PC-9 (cell line): ENCODE measurements around the gene FGF14. TPM values are rescaled to one million over a fixed set of nuclear protein-coding genes. Genes with fewer than 3 reads are reported as not detected.

Experiments
- BruUV-seq: library from RNA; stranded (reverse); fragments of 400-500 nt; replicated peaks from 2 replicates; lab custom pipeline; 2021; lab: Mats Ljungman, UMichigan
- CTCF ChIA-PET: fragments of 300-600 bp; sonication (Branson Sonifier 250); formaldehyde crosslinking; loops from one replicate; lab custom pipeline; 2022; ENCODE audit warnings: antibody characterized with exemption; lab: Charles Lee
- POLR2A ChIA-PET: fragments of 300-600 bp; sonication (Branson Sonifier 250); formaldehyde crosslinking; loops from one replicate; lab custom pipeline; 2022; ENCODE audit warnings: antibody characterized with exemption; ENCODE audit not compliant: unreplicated experiment; lab: Charles Lee
- DNase-seq, 2 experiments: peaks; one replicate each; pipeline versions ENCODE4 v3.0.0 to v3.0.0-alpha.2; 2015 to 2022; ENCODE audit warnings: mixed read lengths in 1 of 2
- H2AFZ ChIP-seq: fragments of 200-600 bp; sonication (generic); 2 replicates; pipeline ENCODE4 v1.8.1; 2017; ENCODE audit warnings: antibody characterized with exemption
- H3F3A ChIP-seq: fragments of 200-600 bp; sonication (generic); 2 replicates; pipeline ENCODE4 v1.8.1; 2017; ENCODE audit warnings: antibody characterized with exemption, mild to moderate bottlenecking, low read depth; ENCODE audit not compliant: insufficient read depth
- H3K27ac ChIP-seq: fragments of 200-600 bp; sonication (generic); 2 replicates; pipeline ENCODE4 v1.6.1; 2016; ENCODE audit warnings: mixed run types
- H3K27me3 ChIP-seq: fragments of 200-600 bp; sonication (generic); 2 replicates; pipeline ENCODE4 v1.6.1; 2016; ENCODE audit warnings: low read depth, mixed run types; ENCODE audit not compliant: insufficient read depth
- H3K36me3 ChIP-seq: fragments of 200-600 bp; sonication (generic); 2 replicates; pipeline ENCODE4 v1.6.1; 2016; ENCODE audit warnings: low read depth, mixed run types
- H3K4me1 ChIP-seq: fragments of 200-600 bp; sonication (generic); replicated peaks from 2 replicates; pipeline ENCODE4 v1.6.1; 2016; ENCODE audit warnings: mixed run types; ENCODE audit not compliant: insufficient read depth
- H3K4me2 ChIP-seq: fragments of 200-600 bp; sonication (generic); 2 replicates; pipeline ENCODE4 v1.6.1; 2017; ENCODE audit warnings: mixed run types
- H3K4me3 ChIP-seq: fragments of 200-600 bp; sonication (generic); 2 replicates; pipeline ENCODE4 v1.6.1; 2016; ENCODE audit warnings: mixed run types
- H3K79me2 ChIP-seq: fragments of 200-600 bp; sonication (generic); 2 replicates; pipeline ENCODE4 v1.6.1; 2017; ENCODE audit warnings: low read depth, mixed run types
- H3K9me2 ChIP-seq: fragments of 200-600 bp; sonication (generic); 2 replicates; pipeline ENCODE4 v1.8.1; 2017; ENCODE audit warnings: mild to moderate bottlenecking; ENCODE audit not compliant: insufficient read depth
- H3K9me3 ChIP-seq: fragments of 200-600 bp; sonication (generic); 2 replicates; pipeline ENCODE4 v1.8.1; 2016; ENCODE audit warnings: low read depth; ENCODE audit not compliant: insufficient read depth
- H4K20me1 ChIP-seq: fragments of 200-600 bp; sonication (generic); 2 replicates; pipeline ENCODE4 v1.8.1; 2017; ENCODE audit not compliant: insufficient read depth
- EZH2 ChIP-seq: fragments of 200-600 bp; sonication (generic); IDR thresholded peaks from 2 replicates; pipeline ENCODE4 v1.8.0; 2017; ENCODE audit warnings: antibody characterized with exemption, low read depth
- intact Hi-C: fragments of 100-400 bp; cut with micrococcal nuclease; formaldehyde crosslinking; loops from one replicate; pipeline ENCODE4 v1.10.0; 2022; ENCODE audit not compliant: unreplicated experiment
- total RNA-seq: library from RNA; stranded (reverse); gene quantifications from 2 replicates; pipeline ENCODE4 v1.2.3, GENCODE V29; 2021
- TF ChIP-seq, protein P1 (sequence below): fragments of 200-600 bp; sonication (generic); conservative IDR thresholded peaks from 2 replicates; pipeline ENCODE4 v1.6.1; 2017; ENCODE audit warnings: mixed run types, antibody characterized with exemption, mild to moderate bottlenecking, moderate library complexity

FGF14 gene
- total RNA-seq, 1 experiment from 2014 or later = not detected

DNA sequence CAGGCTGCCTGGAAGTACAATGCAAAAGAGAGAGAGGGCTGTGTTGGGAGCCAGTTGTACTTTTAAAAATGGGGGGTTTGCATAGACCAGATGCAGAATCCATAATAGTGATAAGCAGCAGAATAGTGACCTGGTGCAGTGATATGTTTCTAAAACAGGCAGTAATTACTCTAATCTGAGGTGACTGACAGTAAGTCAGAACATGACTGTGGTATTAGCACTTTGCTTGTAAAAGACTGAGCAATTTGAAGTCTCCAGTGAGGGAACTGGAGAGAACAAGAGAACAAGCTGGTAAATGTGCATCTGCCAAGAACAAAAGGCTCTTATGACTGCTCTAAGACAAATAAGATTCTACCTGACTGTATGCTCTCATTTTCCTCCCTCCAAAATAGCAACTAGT lies 565.9 kb downstream of the FGF14 start:
- Histone ChIP-seq H2AFZ (no peak overlapping the region), H3K4me1 (no peaks in the 10 kb centered on the region), H3K27me3 (peaks cover 42% of the 10 kb centered on the region), H3K27ac (no peak overlapping the region), H3K36me3 (no peaks in the 10 kb centered on the region), H3K9me3 (no peaks in the 10 kb centered on the region), H3K79me2 (no peaks in the 10 kb centered on the region), H3K9me2 (no peaks in the 10 kb centered on the region), H3K4me3 (no peak overlapping the region), H3F3A (no peaks in the 10 kb centered on the region), H4K20me1 (no peaks in the 10 kb centered on the region), H3K4me2 (no peak overlapping the region)
- intact Hi-C loops = no loop called here
- POLR2A ChIA-PET = no interaction called here
- no peak for DNase-seq
- CTCF ChIA-PET = no interaction called here
- no peak for TF ChIP-seq EZH2
- TF ChIP-seq, protein P1, sequence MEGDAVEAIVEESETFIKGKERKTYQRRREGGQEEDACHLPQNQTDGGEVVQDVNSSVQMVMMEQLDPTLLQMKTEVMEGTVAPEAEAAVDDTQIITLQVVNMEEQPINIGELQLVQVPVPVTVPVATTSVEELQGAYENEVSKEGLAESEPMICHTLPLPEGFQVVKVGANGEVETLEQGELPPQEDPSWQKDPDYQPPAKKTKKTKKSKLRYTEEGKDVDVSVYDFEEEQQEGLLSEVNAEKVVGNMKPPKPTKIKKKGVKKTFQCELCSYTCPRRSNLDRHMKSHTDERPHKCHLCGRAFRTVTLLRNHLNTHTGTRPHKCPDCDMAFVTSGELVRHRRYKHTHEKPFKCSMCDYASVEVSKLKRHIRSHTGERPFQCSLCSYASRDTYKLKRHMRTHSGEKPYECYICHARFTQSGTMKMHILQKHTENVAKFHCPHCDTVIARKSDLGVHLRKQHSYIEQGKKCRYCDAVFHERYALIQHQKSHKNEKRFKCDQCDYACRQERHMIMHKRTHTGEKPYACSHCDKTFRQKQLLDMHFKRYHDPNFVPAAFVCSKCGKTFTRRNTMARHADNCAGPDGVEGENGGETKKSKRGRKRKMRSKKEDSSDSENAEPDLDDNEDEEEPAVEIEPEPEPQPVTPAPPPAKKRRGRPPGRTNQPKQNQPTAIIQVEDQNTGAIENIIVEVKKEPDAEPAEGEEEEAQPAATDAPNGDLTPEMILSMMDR = no peak
- BruUV-seq = no TSS peak

DNA sequence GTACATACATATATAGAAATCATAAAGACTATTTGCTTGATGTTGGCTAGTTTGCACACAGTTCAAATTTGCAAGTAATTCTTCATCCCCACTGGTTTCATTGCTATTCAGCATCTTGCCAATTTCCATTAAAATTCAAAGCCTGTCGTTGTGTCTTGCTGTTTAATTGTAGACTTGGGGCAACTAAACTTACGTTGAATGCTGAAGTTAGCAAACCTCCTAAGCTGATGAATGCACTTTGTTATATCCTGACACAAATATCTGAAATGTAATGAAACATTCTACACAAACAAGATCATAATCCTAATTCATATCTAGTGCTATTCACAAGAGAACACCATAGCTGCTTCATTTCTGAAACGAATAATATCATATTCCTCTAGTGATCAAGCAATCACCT lies 568.2 kb downstream of the FGF14 start:
- no TSS peak for BruUV-seq
- Histone ChIP-seq H4K20me1 (no peaks in the 10 kb centered on the region), H3F3A (no peaks in the 10 kb centered on the region), H3K4me2 (no peak overlapping the region), H3K4me1 (no peaks in the 10 kb centered on the region), H3K9me3 (no peaks in the 10 kb centered on the region), H3K36me3 (no peaks in the 10 kb centered on the region), H3K9me2 (no peaks in the 10 kb centered on the region), H3K27me3 (peaks cover 57% of the 10 kb centered on the region), H3K27ac (no peak overlapping the region), H3K79me2 (no peaks in the 10 kb centered on the region), H2AFZ (no peak overlapping the region), H3K4me3 (no peak overlapping the region)
- intact Hi-C loops = no loop called here
- POLR2A ChIA-PET = no interaction called here
- DNase-seq = no peak
- CTCF ChIA-PET = no interaction called here
- TF ChIP-seq EZH2 = no peak
- TF ChIP-seq, protein P1 = no peak

DNA sequence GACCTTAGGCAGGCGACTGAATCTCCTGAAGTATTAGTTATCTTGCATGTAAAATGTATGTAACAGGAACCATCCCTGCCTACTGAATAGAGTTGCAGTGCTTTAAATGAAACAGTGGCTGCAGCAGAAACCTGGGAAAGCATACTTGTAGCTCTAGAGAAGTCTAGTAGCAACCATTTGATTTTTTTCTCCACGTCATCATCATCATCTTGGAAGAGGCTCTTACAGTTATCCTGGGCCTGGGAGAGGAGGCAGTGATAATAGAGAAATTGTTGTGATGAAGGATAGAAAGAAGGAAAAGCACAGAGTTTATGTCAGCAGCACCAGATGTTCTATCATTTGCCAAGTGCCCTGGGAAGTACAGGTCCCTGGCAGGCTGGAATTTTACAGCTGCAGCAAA lies 571.8 kb downstream of the FGF14 start:
- Histone ChIP-seq H4K20me1 (no peaks in the 10 kb centered on the region), H2AFZ (no peak overlapping the region), H3K27ac (no peak overlapping the region), H3K4me2 (no peak overlapping the region), H3K9me3 (no peaks in the 10 kb centered on the region), H3K4me1 (no peaks in the 10 kb centered on the region), H3F3A (no peaks in the 10 kb centered on the region), H3K9me2 (no peaks in the 10 kb centered on the region; the same call in 1 of the 2 replicates), H3K79me2 (no peaks in the 10 kb centered on the region), H3K4me3 (no peak overlapping the region), H3K27me3 (peaks cover 54% of the 10 kb centered on the region), H3K36me3 (no peaks in the 10 kb centered on the region)
- TF ChIP-seq, protein P1 = no peak
- no peak for TF ChIP-seq EZH2
- no peak for DNase-seq
- intact Hi-C loops = no loop called here
- ChIA-PET CTCF (no interaction called here), POLR2A (no interaction called here)
- no TSS peak for BruUV-seq
